HCT116 (cell line): ENCODE data around the gene PPM1H. TPM values are rescaled to one million over a fixed set of nuclear protein-coding genes. Genes with fewer than 3 reads are reported as not detected.

ENCODE experiments used
- ATAC-seq: fragments of 200-7000 bp; cut with Tn5 transposase; 2 replicates; pipeline ENCODE4 v1.9.1; 2020; ENCODE audit warnings: mild to moderate bottlenecking, moderate library complexity
- BruUV-seq: library from RNA; stranded (reverse); fragments of 400-500 nt; replicated peaks from 2 replicates; lab custom pipeline; 2021; lab: Mats Ljungman, UMichigan
- CTCF ChIA-PET: fragments of 300-600 bp; sonication (Branson Sonifier 250); formaldehyde crosslinking; loops from one replicate; lab custom pipeline; 2021; ENCODE audit warnings: antibody characterized with exemption; lab: Charles Lee
- POLR2A ChIA-PET: fragments of 300-600, 350-600 bp; sonication (Branson Sonifier 250); formaldehyde crosslinking; loops from one replicate; lab custom pipeline; 2021; ENCODE audit warnings: antibody characterized with exemption; lab: Charles Lee
- RAD21 ChIA-PET, 2 experiments: fragments of 300-600 bp; sonication (Branson Sonifier 250); formaldehyde crosslinking; loops; one replicate each; lab custom pipeline; 2023; ENCODE audit warnings: low total read pairs in 2 of 2; ENCODE audit not compliant: uncharacterized antibody in 2 of 2, unreplicated experiment in 2 of 2, low non-redundant PET in 1 of 2; lab: Charles Lee
- DNase-seq: peaks from one replicate; pipeline ENCODE4 v3.0.0-alpha.2; 2010; ENCODE audit warnings: low read depth, low spot score
- H2AFZ ChIP-seq: fragments of 200-600 bp; shearing (Covaris generic), sonication (generic); 2 replicates; pipeline ENCODE4 v1.6.1; 2017; ENCODE audit warnings: low read depth, mixed run types, mixed read lengths, antibody characterized with exemption, low read length; ENCODE audit not compliant: poor library complexity, severe bottlenecking
- H3K27ac ChIP-seq: 2 replicates; pipeline ENCODE4 v1.5.1; 2012; ENCODE audit warnings: low read depth, low read length
- H3K27me3 ChIP-seq: fragments of 200-600 bp; sonication (generic); 2 replicates; pipeline ENCODE4 v1.6.1; 2016; ENCODE audit warnings: mixed run types, low read length, mixed read lengths; ENCODE audit not compliant: insufficient read depth
- H3K36me3 ChIP-seq, 2 experiments: fragments of 200-500 bp in 1 of 2; fragments of 200-600 bp in 1 of 2; sonication (Bioruptor generic) in 1 of 2; sonication (generic) in 1 of 2; 2 replicates each; pipeline versions ENCODE4 v1.5.1 to v1.6.1; 2014 to 2016; ENCODE audit warnings: low read length in 2 of 2, inconsistent platforms in 1 of 2, mixed read lengths in 1 of 2, mixed run types in 1 of 2; ENCODE audit not compliant: insufficient read depth in 2 of 2, control insufficient read depth in 1 of 2
- H3K4me1 ChIP-seq, 2 experiments: fragments of 200-600 bp in 1 of 2; sonication (generic) in 1 of 2; 2 replicates each; pipeline versions ENCODE4 v1.5.1 to v1.6.1; 2012 to 2017; ENCODE audit warnings: low read length in 2 of 2, inconsistent platforms in 1 of 2, mild to moderate bottlenecking in 1 of 2, mixed read lengths in 1 of 2, mixed run types in 1 of 2, moderate library complexity in 1 of 2; ENCODE audit not compliant: insufficient read depth in 2 of 2, control insufficient read depth in 1 of 2
- H3K4me2 ChIP-seq: fragments of 200-600 bp; sonication (generic); 2 replicates; pipeline ENCODE4 v1.6.1; 2017; ENCODE audit warnings: mixed run types, low read length, mixed read lengths
- H3K4me3 ChIP-seq, 2 experiments: fragments of 200-600 bp in 1 of 2; sonication (generic) in 1 of 2; replicated peaks in 1 of 2; 2 replicates each; pipeline ENCODE4 v1.5.1; 2011 to 2016; ENCODE audit warnings: low read length in 2 of 2, control low read depth in 1 of 2, low read depth in 1 of 2, mild to moderate bottlenecking in 1 of 2, mixed read lengths in 1 of 2, mixed run types in 1 of 2
- H3K79me2 ChIP-seq: fragments of 200-600 bp; sonication (generic); 2 replicates; pipeline ENCODE4 v1.6.1; 2017; ENCODE audit warnings: mild to moderate bottlenecking, mixed run types, low read length, moderate library complexity, mixed read lengths; ENCODE audit not compliant: insufficient read depth
- H3K9ac ChIP-seq: fragments of 200-600 bp; sonication (generic); 2 replicates; pipeline ENCODE4 v1.6.1; 2016; ENCODE audit warnings: low read length, mixed read lengths
- H3K9me2 ChIP-seq: fragments of 200-600 bp; sonication (generic), shearing (Covaris generic); 2 replicates; pipeline ENCODE4 v1.6.1; 2017; ENCODE audit warnings: mixed run types, mild to moderate bottlenecking, moderate library complexity; ENCODE audit not compliant: insufficient read depth
- H3K9me3 ChIP-seq, 2 experiments: fragments of 200-500 bp in 1 of 2; fragments of 200-600 bp in 1 of 2; sonication (Bioruptor generic) in 1 of 2; sonication (generic) in 1 of 2; 2 replicates each; pipeline ENCODE4 v1.6.1; 2014 to 2017; ENCODE audit warnings: low read length in 2 of 2, mixed read lengths in 2 of 2, inconsistent platforms in 1 of 2, low read depth in 1 of 2, mild to moderate bottlenecking in 1 of 2, mixed run types in 1 of 2, moderate library complexity in 1 of 2; ENCODE audit not compliant: control insufficient read depth in 1 of 2, insufficient read depth in 1 of 2
- H4K20me1 ChIP-seq: fragments of 200-600 bp; sonication (generic), shearing (Covaris generic); 2 replicates; pipeline ENCODE4 v1.6.1; 2017; ENCODE audit warnings: mixed run types, mild to moderate bottlenecking, moderate library complexity; ENCODE audit not compliant: insufficient read depth
- CBX3 ChIP-seq: IDR thresholded peaks from 2 replicates; pipeline ENCODE4 v1.6.1; 2012; ENCODE audit warnings: low read depth
- CEBPB ChIP-seq: IDR thresholded peaks from 2 replicates; pipeline ENCODE4 v1.6.1; 2012; ENCODE audit warnings: low read depth
- EGR1 ChIP-seq: IDR thresholded peaks from 2 replicates; pipeline ENCODE4 v1.6.1; 2012; ENCODE audit warnings: low read depth
- JUND ChIP-seq: IDR thresholded peaks from 2 replicates; pipeline ENCODE4 v1.6.1; 2012
- POLR2A ChIP-seq: IDR thresholded peaks from 2 replicates; pipeline ENCODE4 v1.7.0; 2011; ENCODE audit warnings: borderline replicate concordance; ENCODE audit not compliant: insufficient read depth, insufficient read length; ENCODE audit errors: extremely low read depth
- SRF ChIP-seq: IDR thresholded peaks from 2 replicates; pipeline ENCODE4 v1.6.1; 2012; ENCODE audit warnings: low read depth
- YY1 ChIP-seq: IDR thresholded peaks from 2 replicates; pipeline ENCODE4 v1.6.1; 2011; ENCODE audit warnings: low read length, low read depth, moderate library complexity, mild to moderate bottlenecking; ENCODE audit not compliant: insufficient replicate concordance; ENCODE audit errors: extremely low read depth
- intact Hi-C: fragments of 100-400 bp; cut with micrococcal nuclease; formaldehyde crosslinking; loops from 2 replicates; pipeline ENCODE4 v1.10.0; 2022
- total RNA-seq: library from RNA; stranded (reverse); gene quantifications from one replicate; pipeline ENCODE4 v1.2.1, GENCODE V29; 2021; ENCODE audit not compliant: unreplicated experiment
- TF ChIP-seq, protein P1 (sequence below), 3 experiments: fragments of 200-600 bp in 1 of 3; sonication (generic) in 1 of 3; IDR thresholded peaks in 2 of 3; conservative IDR thresholded peaks in 1 of 3; 2 replicates each; pipeline ENCODE4 v1.5.1; 2012 to 2017; ENCODE audit warnings: low read depth in 2 of 3, low read length in 2 of 3, antibody characterized with exemption in 1 of 3, borderline replicate concordance in 1 of 3, control low read depth in 1 of 3, mild to moderate bottlenecking in 1 of 3, mixed read lengths in 1 of 3, mixed run types in 1 of 3, moderate library complexity in 1 of 3; ENCODE audit not compliant: insufficient read depth in 1 of 3
- TF ChIP-seq, protein P2 (sequence below): IDR thresholded peaks from 2 replicates; pipeline ENCODE4 v1.6.1; 2012
- TF ChIP-seq, protein P3 (sequence below): IDR thresholded peaks from 2 replicates; pipeline ENCODE4 v1.6.1; 2011; ENCODE audit warnings: mild to moderate bottlenecking, low read length, moderate library complexity; ENCODE audit not compliant: insufficient replicate concordance; ENCODE audit errors: extremely low read depth

PPM1H gene
- total RNA-seq, 1 experiment from 2014 or later = 8.0 TPM

DNA sequence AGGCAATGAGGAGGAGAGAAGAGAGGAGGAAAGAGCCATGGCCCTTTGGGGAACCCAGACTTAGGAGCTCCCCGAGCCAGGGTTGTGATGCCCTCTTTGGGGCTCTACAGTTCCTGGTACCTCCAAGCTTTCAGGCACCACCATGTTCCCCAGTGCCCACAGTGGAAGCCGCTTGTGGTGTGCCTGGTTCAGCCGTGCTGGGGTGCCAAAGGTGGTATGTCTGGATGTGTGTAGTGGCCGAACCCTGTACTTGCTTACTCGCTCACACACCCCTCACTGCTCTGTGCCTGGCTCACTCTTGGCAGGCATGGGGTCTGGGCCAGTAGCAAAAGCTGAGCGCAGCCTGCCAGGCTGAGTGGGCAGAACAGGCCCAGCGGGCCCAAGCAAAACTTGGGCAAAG lies 257.6 kb downstream of the PPM1H start:
- RAD21 ChIA-PET = no interaction called here
- H2AFZ ChIP-seq = no peak overlapping the region
- DNase-seq = no peak
- no peak for ATAC-seq
- CTCF ChIA-PET = no interaction called here
- peaks cover 0 to 7% of the 10 kb centered on the region in 2 experiments; a peak in 1 of 4 replicates for H3K4me1 ChIP-seq
- peaks cover 10 to 16% of the 10 kb centered on the region in 2 experiments; a peak in 2 of 4 replicates for H3K9me3 ChIP-seq
- no peak overlapping the region for H3K9ac ChIP-seq
- no peak overlapping the region for H3K4me2 ChIP-seq
- H3K4me3 ChIP-seq = no peak overlapping the region
- H3K79me2 ChIP-seq = no peaks in the 10 kb centered on the region
- no peaks in the 10 kb centered on the region for H3K36me3 ChIP-seq
- TF ChIP-seq CBX3 (no peak), SRF (no peak), JUND (no peak), YY1 (no peak), CEBPB (no peak), EGR1 (no peak), POLR2A (no peak)
- TF ChIP-seq, protein P1, sequence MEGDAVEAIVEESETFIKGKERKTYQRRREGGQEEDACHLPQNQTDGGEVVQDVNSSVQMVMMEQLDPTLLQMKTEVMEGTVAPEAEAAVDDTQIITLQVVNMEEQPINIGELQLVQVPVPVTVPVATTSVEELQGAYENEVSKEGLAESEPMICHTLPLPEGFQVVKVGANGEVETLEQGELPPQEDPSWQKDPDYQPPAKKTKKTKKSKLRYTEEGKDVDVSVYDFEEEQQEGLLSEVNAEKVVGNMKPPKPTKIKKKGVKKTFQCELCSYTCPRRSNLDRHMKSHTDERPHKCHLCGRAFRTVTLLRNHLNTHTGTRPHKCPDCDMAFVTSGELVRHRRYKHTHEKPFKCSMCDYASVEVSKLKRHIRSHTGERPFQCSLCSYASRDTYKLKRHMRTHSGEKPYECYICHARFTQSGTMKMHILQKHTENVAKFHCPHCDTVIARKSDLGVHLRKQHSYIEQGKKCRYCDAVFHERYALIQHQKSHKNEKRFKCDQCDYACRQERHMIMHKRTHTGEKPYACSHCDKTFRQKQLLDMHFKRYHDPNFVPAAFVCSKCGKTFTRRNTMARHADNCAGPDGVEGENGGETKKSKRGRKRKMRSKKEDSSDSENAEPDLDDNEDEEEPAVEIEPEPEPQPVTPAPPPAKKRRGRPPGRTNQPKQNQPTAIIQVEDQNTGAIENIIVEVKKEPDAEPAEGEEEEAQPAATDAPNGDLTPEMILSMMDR (IDR thresholded peaks at IDR 0.05 in 2 of 3, conservative IDR thresholded peaks at IDR 0.05 in 1 of 3; ENCODE audit: borderline replicate concordance in 1 of 3, insufficient read depth in 1 of 3, low read depth in 2 of 3, low read length in 2 of 3) = no peak
- TF ChIP-seq, protein P2, sequence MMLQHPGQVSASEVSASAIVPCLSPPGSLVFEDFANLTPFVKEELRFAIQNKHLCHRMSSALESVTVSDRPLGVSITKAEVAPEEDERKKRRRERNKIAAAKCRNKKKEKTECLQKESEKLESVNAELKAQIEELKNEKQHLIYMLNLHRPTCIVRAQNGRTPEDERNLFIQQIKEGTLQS = no peak
- TF ChIP-seq, protein P3, sequence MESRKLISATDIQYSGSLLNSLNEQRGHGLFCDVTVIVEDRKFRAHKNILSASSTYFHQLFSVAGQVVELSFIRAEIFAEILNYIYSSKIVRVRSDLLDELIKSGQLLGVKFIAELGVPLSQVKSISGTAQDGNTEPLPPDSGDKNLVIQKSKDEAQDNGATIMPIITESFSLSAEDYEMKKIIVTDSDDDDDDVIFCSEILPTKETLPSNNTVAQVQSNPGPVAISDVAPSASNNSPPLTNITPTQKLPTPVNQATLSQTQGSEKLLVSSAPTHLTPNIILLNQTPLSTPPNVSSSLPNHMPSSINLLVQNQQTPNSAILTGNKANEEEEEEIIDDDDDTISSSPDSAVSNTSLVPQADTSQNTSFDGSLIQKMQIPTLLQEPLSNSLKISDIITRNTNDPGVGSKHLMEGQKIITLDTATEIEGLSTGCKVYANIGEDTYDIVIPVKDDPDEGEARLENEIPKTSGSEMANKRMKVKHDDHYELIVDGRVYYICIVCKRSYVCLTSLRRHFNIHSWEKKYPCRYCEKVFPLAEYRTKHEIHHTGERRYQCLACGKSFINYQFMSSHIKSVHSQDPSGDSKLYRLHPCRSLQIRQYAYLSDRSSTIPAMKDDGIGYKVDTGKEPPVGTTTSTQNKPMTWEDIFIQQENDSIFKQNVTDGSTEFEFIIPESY = no peak
- POLR2A ChIA-PET = no interaction called here
- no peaks in the 10 kb centered on the region for H4K20me1 ChIP-seq
- no peaks in the 10 kb centered on the region for H3K9me2 ChIP-seq
- BruUV-seq = no TSS peak
- no peaks in the 10 kb centered on the region for H3K27me3 ChIP-seq
- H3K27ac ChIP-seq = no peak overlapping the region
- intact Hi-C loops = no loop called here
